Liver (tissue), 9 donors: ENCODE results near the gene MED12L. TPM values are rescaled to one million over a fixed set of nuclear protein-coding genes. Genes with fewer than 3 reads are reported as not detected.
A peak's percentile ranks its signal among the peaks of the same experiment; 100 is the strongest.

ENCODE experiments used
- DNase-seq: peaks from one replicate; pipeline ENCODE4 v3.0.0-alpha.2; 2017; ENCODE audit warnings: low spot score
- H3K27ac ChIP-seq, 2 donors: one replicate each; pipeline ENCODE4 v1.7.0; 2013; ENCODE audit warnings: inconsistent platforms in 2 of 2, low read length in 2 of 2, control low read depth in 1 of 2, low read depth in 1 of 2, mild to moderate bottlenecking in 1 of 2
- H3K27me3 ChIP-seq, 4 donors: one replicate each; pipeline versions ENCODE4 v1.6.1 to v1.7.0; 2013; ENCODE audit warnings: low read length in 3 of 4, inconsistent platforms in 1 of 4, mild to moderate bottlenecking in 1 of 4, moderate library complexity in 1 of 4; ENCODE audit not compliant: control insufficient read depth in 4 of 4, insufficient read depth in 4 of 4
- H3K36me3 ChIP-seq, 4 donors: one replicate each; pipeline versions ENCODE4 v1.6.1 to v1.7.0; 2013; ENCODE audit warnings: low read length in 3 of 4, mild to moderate bottlenecking in 3 of 4, low read depth in 1 of 4, moderate library complexity in 1 of 4; ENCODE audit not compliant: control insufficient read depth in 4 of 4, insufficient read depth in 3 of 4
- H3K4me1 ChIP-seq, 4 donors: one replicate each; pipeline versions ENCODE4 v1.6.1 to v1.7.0; 2013; ENCODE audit warnings: low read length in 3 of 4, mild to moderate bottlenecking in 3 of 4, moderate library complexity in 1 of 4; ENCODE audit not compliant: control insufficient read depth in 4 of 4, insufficient read depth in 4 of 4
- H3K4me3 ChIP-seq, 3 donors: one replicate each; pipeline versions ENCODE4 v1.6.1 to v1.7.0; 2013; ENCODE audit warnings: low read length in 3 of 3, control low read depth in 1 of 3, low read depth in 1 of 3, mild to moderate bottlenecking in 1 of 3
- H3K9ac ChIP-seq, 2 donors: one replicate each; pipeline ENCODE4 v1.7.0; 2013; ENCODE audit warnings: low read length in 2 of 2, mild to moderate bottlenecking in 2 of 2, moderate library complexity in 2 of 2, control low read depth in 1 of 2, low read depth in 1 of 2
- H3K9me3 ChIP-seq, 4 donors: one replicate each; pipeline versions ENCODE4 v1.6.1 to v1.7.0; 2013; ENCODE audit warnings: low read length in 3 of 4; ENCODE audit not compliant: control insufficient read depth in 4 of 4
- ATF3 ChIP-seq: IDR thresholded peaks from 2 replicates; pipeline ENCODE4 v1.6.1; 2016; ENCODE audit warnings: antibody characterized with exemption
- CTCF ChIP-seq: fragments of 150-350 bp; IDR thresholded peaks from 2 replicates; pipeline ENCODE4 v1.5.1; 2017; ENCODE audit warnings: improper control_type of control experiment, low read depth, low read length; ENCODE audit not compliant: missing input control
- EGR1 ChIP-seq, 2 donors: IDR thresholded peaks; 2 replicates each; pipeline ENCODE4 v1.6.1; 2016 to 2018; ENCODE audit warnings: antibody characterized with exemption in 2 of 2, low read depth in 2 of 2
- FOXA1 ChIP-seq: IDR thresholded peaks from 2 replicates; pipeline ENCODE4 v1.6.1; 2016; ENCODE audit warnings: antibody characterized with exemption
- FOXA2 ChIP-seq: IDR thresholded peaks from 2 replicates; pipeline ENCODE4 v1.6.1; 2016; ENCODE audit warnings: antibody characterized with exemption
- GABPA ChIP-seq, 2 donors: IDR thresholded peaks in 1 of 2; conservative IDR thresholded peaks in 1 of 2; 2 replicates each; pipeline ENCODE4 v1.6.1; 2016; ENCODE audit warnings: antibody characterized with exemption in 2 of 2, mild to moderate bottlenecking in 1 of 2, moderate library complexity in 1 of 2
- HNF4A ChIP-seq, 2 donors: conservative IDR thresholded peaks; 2 replicates each; pipeline ENCODE4 v1.6.1; 2016; ENCODE audit warnings: antibody characterized with exemption in 2 of 2, mild to moderate bottlenecking in 2 of 2
- JUND ChIP-seq, 2 donors: IDR thresholded peaks; 2 replicates each; pipeline ENCODE4 v1.6.1; 2016; ENCODE audit warnings: antibody characterized with exemption in 2 of 2
- MAX ChIP-seq: IDR thresholded peaks from 2 replicates; pipeline ENCODE4 v1.6.1; 2016; ENCODE audit warnings: antibody characterized with exemption
- NR2F2 ChIP-seq: IDR thresholded peaks from 2 replicates; pipeline ENCODE4 v1.6.1; 2016; ENCODE audit warnings: antibody characterized with exemption
- RAD21 ChIP-seq, 2 donors: IDR thresholded peaks; 2 replicates each; pipeline ENCODE4 v1.6.1; 2016; ENCODE audit warnings: antibody characterized with exemption in 2 of 2, mild to moderate bottlenecking in 2 of 2
- REST ChIP-seq: IDR thresholded peaks from 2 replicates; pipeline ENCODE4 v1.6.1; 2016; ENCODE audit warnings: antibody characterized with exemption, mild to moderate bottlenecking
- RXRA ChIP-seq, 2 donors: IDR thresholded peaks; 2 replicates each; pipeline ENCODE4 v1.6.1; 2017 to 2018; ENCODE audit warnings: antibody characterized with exemption in 2 of 2, mild to moderate bottlenecking in 1 of 2
- SP1 ChIP-seq: IDR thresholded peaks from 2 replicates; pipeline ENCODE4 v1.6.1; 2018; ENCODE audit warnings: antibody characterized with exemption, mild to moderate bottlenecking
- TAF1 ChIP-seq: conservative IDR thresholded peaks from 2 replicates; pipeline ENCODE4 v1.6.1; 2016; ENCODE audit warnings: antibody characterized with exemption, mild to moderate bottlenecking
- YY1 ChIP-seq: IDR thresholded peaks from 2 replicates; pipeline ENCODE4 v1.6.1; 2016; ENCODE audit warnings: antibody characterized with exemption, mild to moderate bottlenecking
- ZBTB33 ChIP-seq: IDR thresholded peaks from 2 replicates; pipeline ENCODE4 v1.6.1; 2016; ENCODE audit warnings: antibody characterized with exemption
- WGBS: extraction: QIAGEN DNeasy Blood & Tissue Kit; methylation state at CpG from one replicate; pipeline ENCODE4 v1.1.7; 2013; 5-methylcytosine and 5-hydroxymethylcytosine counted together
- polyA plus RNA-seq, 2 donors: library from polyadenylated mRNA; stranded (reverse) in 1 of 2; unstranded in 1 of 2; fragments of 200-250 nt in 1 of 2; fragments of >200 nt in 1 of 2; fragmentation: Nextera tagmentation in 1 of 2; extraction: Ambion mirVana in 1 of 2; gene quantifications; one replicate each; pipeline versions ENCODE4 v1.2.1 to v1.2.3, GENCODE V29; 2013 to 2015
- total RNA-seq, 2 donors: library from RNA; depleted of rRNA; stranded (reverse); fragments of >200 nt; gene quantifications; one replicate each; pipeline ENCODE4 v1.2.3, GENCODE V29; 2014
- donor health status: healthy.
- donor health status: healthy.
- donor health status: healthy.
- donor health status: healthy.
- donor health status: healthy.

The MED12L gene
- total and polyA plus RNA-seq, 4 donors: 0.02 to 2.1 (median 0.49) TPM

- Histone ChIP-seq H3K27me3 (no peaks in the 10 kb centered on the region), H3K27ac (no peak overlapping the region), H3K4me1 (peaks cover 0 to 6% (median 3%) of the 10 kb centered on the region in 4 donors), H3K36me3 (no peaks in the 10 kb centered on the region), H3K9me3 (no peaks in the 10 kb centered on the region), H3K9ac (no peak overlapping the region), H3K4me3 (no peak overlapping the region)
- 91% methylated on average over 2 of the region's 2 CpGs for WGBS
- no peak for DNase-seq
- no peak for TF ChIP-seq EGR1 (IDR thresholded peaks at IDR 0.05; ENCODE audit: low read depth in 2 of 2)
- no peak for TF ChIP-seq RXRA (IDR thresholded peaks at IDR 0.05)
- TF ChIP-seq NR2F2: no peak
- TF ChIP-seq HNF4A (conservative IDR thresholded peaks at IDR 0.05): no peak
- no peak for TF ChIP-seq ZBTB33
- no peak for TF ChIP-seq YY1
- no peak for TF ChIP-seq FOXA2
- no peak for TF ChIP-seq JUND (IDR thresholded peaks at IDR 0.05)
- TF ChIP-seq ATF3: no peak
- TF ChIP-seq RAD21 (IDR thresholded peaks at IDR 0.05): no peak
- TF ChIP-seq GABPA (IDR thresholded peaks at IDR 0.05 in 1 of 2, conservative IDR thresholded peaks at IDR 0.05 in 1 of 2): no peak
- TF ChIP-seq CTCF: no peak
- TF ChIP-seq TAF1: no peak
- TF ChIP-seq REST: no peak
- no peak for TF ChIP-seq FOXA1
- no peak for TF ChIP-seq MAX
These were observed 297.6 kb downstream of the MED12L start for GRCh38 chr3:151383111-151383510.

GRCh38 chr3:151383956-151384355 is 298.5 kb downstream of the MED12L start:
- DNase-seq: no peak
- H3K27me3 ChIP-seq: no peaks in the 10 kb centered on the region
- H3K9me3 ChIP-seq: no peaks in the 10 kb centered on the region
- H3K9ac ChIP-seq: no peak overlapping the region
- no peaks in the 10 kb centered on the region for H3K36me3 ChIP-seq
- peak overlapping the region in 1 of 3 donors; percentile 30 for H3K4me3 ChIP-seq
- H3K4me1 ChIP-seq: peaks cover 0 to 6% (median 3%) of the 10 kb centered on the region in 4 donors
- WGBS: 62% methylated on average over 3 of the region's 3 CpGs
- no peak overlapping the region for H3K27ac ChIP-seq
- TF ChIP-seq ZBTB33 (no peak), RAD21 (IDR thresholded peaks at IDR 0.05) (no peak), REST (no peak), SP1 (no peak), ATF3 (no peak), JUND (IDR thresholded peaks at IDR 0.05) (no peak)
